HepG2 (cell line): ENCODE data around the gene NFATC1. TPM values are rescaled to one million over a fixed set of nuclear protein-coding genes. Genes with fewer than 3 reads are reported as not detected.

Source experiments
- ATAC-seq: fragments of 200-7000 bp; cut with Tn5 transposase; 3 replicates; pipeline ENCODE4 v1.9.1; 2020; ENCODE audit warnings: mild to moderate bottlenecking, moderate library complexity
- BruUV-seq: library from RNA; stranded (reverse); fragments of 400-500 nt; replicated peaks from 2 replicates; lab custom pipeline; 2021; lab: Mats Ljungman, UMichigan
- CTCF ChIA-PET: fragments of 300-600 bp; formaldehyde crosslinking; extraction: SDS; loops from one replicate; lab custom pipeline; 2021; ENCODE audit warnings: low total read pairs, inconsistent platforms, low intra/inter-chr PET ratio; lab: Yijun Ruan, JAX
- POLR2A ChIA-PET: fragments of 350-600 bp; sonication (Branson Sonifier 250); formaldehyde crosslinking; loops from one replicate; lab custom pipeline; 2020; ENCODE audit warnings: antibody characterized with exemption, inconsistent platforms; lab: Yijun Ruan, JAX
- DNase-seq: peaks from one replicate; pipeline ENCODE4 v3.0.0-alpha.2; 2015; ENCODE audit warnings: low spot score
- FAIRE-seq: peaks from 3 replicates; lab custom pipeline; 2011; peaks lifted over from hg19 to GRCh38; lab: Jason Lieb, UNC
- H2AFZ ChIP-seq: one replicate; pipeline ENCODE4 v1.6.1; 2011; ENCODE audit warnings: low read length, inconsistent platforms
- H3K27ac ChIP-seq: fragments of 300-600 bp; 3 replicates; pipeline ENCODE4 v1.8.0; 2011; ENCODE audit warnings: mixed run types, mild to moderate bottlenecking, mixed read lengths, low read length, inconsistent platforms; ENCODE audit not compliant: insufficient read depth; ENCODE audit errors: extremely low read length
- H3K27me3 ChIP-seq, 2 experiments: fragments of 200-600 bp in 1 of 2; 2 replicates in 1 of 2; 3 replicates in 1 of 2; pipeline versions ENCODE4 v1.6.0 to v1.8.0; 2011; ENCODE audit warnings: low read length in 2 of 2, mild to moderate bottlenecking in 2 of 2, moderate library complexity in 2 of 2, inconsistent platforms in 1 of 2; ENCODE audit not compliant: insufficient read depth in 2 of 2, control insufficient read depth in 1 of 2
- H3K36me3 ChIP-seq, 2 experiments: fragments of 200-600 bp in 1 of 2; replicated peaks in 1 of 2; 2 replicates in 1 of 2; 3 replicates in 1 of 2; pipeline versions ENCODE4 v1.5.1 to v1.8.0; 2011; ENCODE audit warnings: low read length in 2 of 2, inconsistent platforms in 1 of 2; ENCODE audit not compliant: insufficient read depth in 2 of 2, control insufficient read depth in 1 of 2
- H3K4me1 ChIP-seq: 2 replicates; pipeline ENCODE4 v1.5.1; 2012; ENCODE audit warnings: low read length, inconsistent platforms; ENCODE audit not compliant: insufficient read depth
- H3K4me2 ChIP-seq: 2 replicates; pipeline ENCODE4 v1.6.0; 2011; ENCODE audit warnings: low read depth, low read length, inconsistent platforms
- H3K4me3 ChIP-seq, 3 experiments: fragments of 200-600 bp in 1 of 3; sonication (generic), shearing (Covaris generic) in 1 of 3; replicated peaks in 1 of 3; 2 replicates each; pipeline ENCODE4 v1.5.1; 2011 to 2016; ENCODE audit warnings: low read length in 3 of 3, inconsistent platforms in 2 of 3, low read depth in 2 of 3, mild to moderate bottlenecking in 2 of 3, control low read depth in 1 of 3, mixed read lengths in 1 of 3; ENCODE audit not compliant: insufficient read depth in 1 of 3
- H3K79me2 ChIP-seq: one replicate; pipeline ENCODE4 v1.6.1; 2011; ENCODE audit warnings: low read length, inconsistent platforms; ENCODE audit not compliant: insufficient read depth
- H3K9ac ChIP-seq: 2 replicates; pipeline ENCODE4 v1.6.0; 2011; ENCODE audit warnings: mild to moderate bottlenecking, low read depth, low read length, inconsistent platforms; ENCODE audit not compliant: insufficient read depth
- H3K9me3 ChIP-seq: 2 replicates; pipeline ENCODE4 v1.5.1; 2012; ENCODE audit warnings: mild to moderate bottlenecking, low read length
- H4K20me1 ChIP-seq: 2 replicates; pipeline ENCODE4 v1.6.0; 2011; ENCODE audit warnings: inconsistent platforms, mild to moderate bottlenecking, low read length, moderate library complexity; ENCODE audit not compliant: insufficient read depth
- ARNTL ChIP-seq: sonication (generic); formaldehyde crosslinking; IDR thresholded peaks from 2 replicates; pipeline ENCODE4 v1.4.0; 2020; ENCODE audit warnings: mild to moderate bottlenecking, missing genetic modification reagents
- IRX3 ChIP-seq: sonication (generic); formaldehyde crosslinking; IDR thresholded peaks from 2 replicates; pipeline ENCODE4 v1.8.1; 2023; ENCODE audit warnings: mild to moderate bottlenecking, low read depth, missing genetic modification reagents, borderline replicate concordance
- MED1 ChIP-seq: sonication (generic); formaldehyde crosslinking; IDR thresholded peaks from 2 replicates; pipeline ENCODE4 v1.4.0; 2020; ENCODE audit warnings: missing genetic modification reagents
- SKI ChIP-seq: fragments of 450-650 bp; IDR thresholded peaks from one replicate; pipeline ENCODE4 v1.6.1; 2018; ENCODE audit warnings: mild to moderate bottlenecking; ENCODE audit not compliant: partially characterized antibody
- SMAD3 ChIP-seq: sonication (generic); formaldehyde crosslinking; IDR thresholded peaks from 2 replicates; pipeline ENCODE4 v1.4.0; 2020; ENCODE audit warnings: missing genetic modification reagents
- TCF7 ChIP-seq: sonication (generic); IDR thresholded peaks from 2 replicates; pipeline ENCODE4 v1.6.1; 2016; ENCODE audit warnings: antibody characterized with exemption, low read depth
- TCF7L2 ChIP-seq: IDR thresholded peaks from 2 replicates; pipeline ENCODE4 v1.6.1; 2011; ENCODE audit warnings: mild to moderate bottlenecking, low read depth, low read length, moderate library complexity
- TOE1 ChIP-seq: sonication (generic); formaldehyde crosslinking; IDR thresholded peaks from 2 replicates; pipeline ENCODE4 v1.4.0; 2020; ENCODE audit warnings: mild to moderate bottlenecking, missing genetic modification reagents
- ZFP36L1 ChIP-seq: sonication (generic); formaldehyde crosslinking; IDR thresholded peaks from 2 replicates; pipeline ENCODE4 v1.8.0; 2022; ENCODE audit warnings: mild to moderate bottlenecking, missing genetic modification reagents, moderate library complexity
- ZNF589 ChIP-seq: sonication (generic); formaldehyde crosslinking; conservative IDR thresholded peaks from 2 replicates; pipeline ENCODE4 v1.8.0; 2022; ENCODE audit warnings: mild to moderate bottlenecking, moderate library complexity, missing genetic modification reagents
- ZSCAN29 ChIP-seq: sonication (generic); formaldehyde crosslinking; conservative IDR thresholded peaks from 2 replicates; pipeline ENCODE4 v1.4.0; 2020; ENCODE audit warnings: mild to moderate bottlenecking, missing genetic modification reagents
- WGBS: methylation state at CpG from one replicate; pipeline ENCODE4 v1.1.6; 2017; ENCODE audit warnings: low lambda C conversion rate; 5-methylcytosine and 5-hydroxymethylcytosine counted together
- in situ Hi-C: cut with HindIII; loops from 2 replicates; pipeline ENCODE4 v1.10.0; 2017; ENCODE audit warnings: low pct_unique_long_range_greater_than_20kb; ENCODE audit not compliant: extremely low pct_ligation_motif_present
- intact Hi-C: fragments of 100-400 bp; cut with micrococcal nuclease; formaldehyde crosslinking; loops from one replicate; pipeline ENCODE4 v1.10.0; 2022; ENCODE audit not compliant: unreplicated experiment
- polyA plus RNA-seq, 8 experiments: library from polyadenylated mRNA; depleted of rRNA in 3 of 8; stranded (reverse) in 7 of 8; unstranded in 1 of 8; fragments of >200 nt; fragmentation: Illumina TruSeq in 4 of 8; extraction: Trizol in 4 of 8; gene quantifications; 2 replicates each; pipeline versions ENCODE4 v1.2.1 to v1.2.3, GENCODE V29; 2011 to 2016; ENCODE audit warnings: low read depth in 4 of 8, missing spikeins in 1 of 8, mixed read lengths in 1 of 8; ENCODE audit not compliant: insufficient read depth in 1 of 8
- total RNA-seq, 5 experiments: library from RNA; depleted of rRNA; stranded (reverse); fragments of >200 nt; fragmentation: Illumina TruSeq; extraction: Trizol; gene quantifications; 2 replicates each; pipeline ENCODE4 v1.2.3, GENCODE V29; 2016; ENCODE audit warnings: low read depth in 1 of 5

Gene NFATC1
- total and polyA plus RNA-seq, 2 of the 13 experiments (the other 11 are each of a cell fraction or from before 2014, with no cell fraction given) = not detected

- ATAC-seq (no peak), DNase-seq (no peak), FAIRE-seq (no peak)
- H3K4me3 ChIP-seq = no peak overlapping the region
- H2AFZ ChIP-seq = no peak overlapping the region
- H3K9ac ChIP-seq = no peak overlapping the region
- no peaks in the 10 kb centered on the region for H3K9me3 ChIP-seq
- 30% methylated on average over 7 of the region's 12 CpGs for WGBS
- intact Hi-C loops = no loop called here
- no peaks in the 10 kb centered on the region for H3K36me3 ChIP-seq
- CTCF ChIA-PET = no interaction called here
- 0 out of 2 replicates have a peak, but pooled peaks cover 2% of the 10 kb centered on the region for H4K20me1 ChIP-seq
- in situ Hi-C loops = no loop called here
- H3K27me3 ChIP-seq = peaks cover 18 to 79% of the 10 kb centered on the region in 2 experiments; a peak in 4 of 5 replicates
- H3K4me2 ChIP-seq = no peak overlapping the region
- no TSS peak for BruUV-seq
- H3K4me1 ChIP-seq = no peaks in the 10 kb centered on the region
- no peaks in the 10 kb centered on the region for H3K79me2 ChIP-seq
- TF ChIP-seq ZFP36L1 (CRISPR knock-in tag) (no peak), TOE1 (no peak), ZSCAN29 (CRISPR knock-in tag) (no peak), MED1 (CRISPR knock-in tag) (no peak), SKI (no peak), TCF7 (no peak), TCF7L2 (no peak), IRX3 (CRISPR knock-in tag) (no peak), SMAD3 (CRISPR knock-in tag) (no peak), ARNTL (CRISPR knock-in tag) (no peak), ZNF589 (no peak)
- TF ChIP-seq, all 625 proteins: peak for 0
- no peak overlapping the region for H3K27ac ChIP-seq
- POLR2A ChIA-PET = no interaction called here
Observed at GRCh38 chr18:79422783-79423165, 27.0 kb downstream of the NFATC1 start.
